ENCODE data around the gene KIAA1586.
"Not testable (repeated sequence)": the region's sequence is repeated elsewhere in the genome, so short reads cannot be mapped to it uniquely, and the experiment has no call there.

KIAA1586 gene

GRCh38 chr6:57047257-57047585 lies 728 bp downstream of the KIAA1586 start:
- DNase-seq, result not testable (repeated sequence)

GRCh38 chr6:57047859-57048258 lies 1.4 kb downstream of the KIAA1586 start:
- not testable (repeated sequence) for DNase-seq

- DNase-seq, result no peak
These were observed 2.1 kb downstream of the KIAA1586 start for GRCh38 chr6:57048577-57048976.

GRCh38 chr6:57063847-57064246 lies 17.4 kb downstream of the KIAA1586 start:
- DNase-seq, result no peak

GRCh38 chr6:57064809-57065208 lies 18.3 kb downstream of the KIAA1586 start:
- no peak for DNase-seq

GRCh38 chr6:57068061-57068460 lies 21.6 kb downstream of the KIAA1586 start:
- no peak for DNase-seq

GRCh38 chr6:57069228-57069627 lies 22.7 kb downstream of the KIAA1586 start:
- no peak for DNase-seq

GRCh38 chr6:57069920-57070331 lies 23.4 kb downstream of the KIAA1586 start:
- no peak for DNase-seq

GRCh38 chr6:57072108-57072507 lies 25.6 kb downstream of the KIAA1586 start:
- no peak for DNase-seq

- no peak for DNase-seq
These were observed 27.9 kb downstream of the KIAA1586 start for GRCh38 chr6:57074383-57074782.

GRCh38 chr6:57075092-57075491 lies 28.6 kb downstream of the KIAA1586 start:
- DNase-seq, result no peak

GRCh38 chr6:57078531-57079207 lies 32.2 kb downstream of the KIAA1586 start:
- DNase-seq, result peak; percentile 24 to 38

- peak in 1 of 2 donors; percentile 11 for DNase-seq
These were observed 39.0 kb downstream of the KIAA1586 start for GRCh38 chr6:57085471-57085870.

GRCh38 chr6:57086843-57087242 lies 40.4 kb downstream of the KIAA1586 start:
- no peak for DNase-seq

GRCh38 chr6:57087916-57088315 lies 41.4 kb downstream of the KIAA1586 start:
- DNase-seq, result peak in 1 of 2 donors; percentile 6

GRCh38 chr6:57089265-57089664 lies 42.8 kb downstream of the KIAA1586 start:
- DNase-seq, result no peak

- DNase-seq, result peak; percentile 95 to 97
These were observed 43.4 kb downstream of the KIAA1586 start, which contains the start of gene ZNF451 for GRCh38 chr6:57089687-57090457. TSS of gene ZNF451 (plus strand) at chr6:57090188. CDS start at chr6:57090254, 66 bp downstream.

- not testable (repeated sequence) for DNase-seq
These were observed 44.1 kb downstream of the KIAA1586 start for GRCh38 chr6:57090458-57091067.

- DNase-seq, result not testable (repeated sequence)
These were observed 44.9 kb downstream of the KIAA1586 start for GRCh38 chr6:57091375-57091774.

GRCh38 chr6:57094689-57095088 lies 48.2 kb downstream of the KIAA1586 start:
- DNase-seq, result no peak

- no peak for DNase-seq
These were observed 51.1 kb downstream of the KIAA1586 start for GRCh38 chr6:57097596-57097995.

- no peak for DNase-seq
These were observed 56.5 kb downstream of the KIAA1586 start for GRCh38 chr6:57102976-57103375.

- peak; percentile 24 to 25 for DNase-seq
These were observed 57.8 kb downstream of the KIAA1586 start for GRCh38 chr6:57104336-57104735.
